GM12878 (cell line): ENCODE results near the gene CALY. TPM values are rescaled to one million over a fixed set of nuclear protein-coding genes. Genes with fewer than 3 reads are reported as not detected.

Source experiments
- ATAC-seq: fragments of 200-7000 bp; cut with Tn5 transposase; 3 replicates; pipeline ENCODE4 v1.9.1; 2020; ENCODE audit warnings: mild to moderate bottlenecking, moderate library complexity
- BruUV-seq: library from RNA; stranded (reverse); fragments of 400-500 nt; replicated peaks from 2 replicates; lab custom pipeline; 2021; lab: Mats Ljungman, UMichigan
- CTCF ChIA-PET: fragments of 300-600 bp; sonication (Branson Sonifier 250); formaldehyde crosslinking; extraction: SDS; loops from one replicate; lab custom pipeline; 2021; ENCODE audit warnings: inconsistent platforms; lab: Yijun Ruan, JAX
- POLR2A ChIA-PET: fragments of 350-600 bp; formaldehyde crosslinking; extraction: SDS; loops from one replicate; lab custom pipeline; 2021; ENCODE audit warnings: inconsistent platforms; lab: Charles Lee
- RAD21 ChIA-PET: fragments of 300-600 bp; sonication (Branson Sonifier 250); formaldehyde crosslinking; loops from one replicate; lab custom pipeline; 2023; ENCODE audit warnings: antibody characterized with exemption; ENCODE audit not compliant: unreplicated experiment; lab: Charles Lee
- SMC1A ChIA-PET: fragments of 300-600 bp; sonication (Branson Sonifier 250); formaldehyde crosslinking; loops from one replicate; lab custom pipeline; 2023; ENCODE audit not compliant: unreplicated experiment, uncharacterized antibody; lab: Charles Lee
- DNase-seq: peaks from one replicate; pipeline ENCODE4 v3.0.0-alpha.2; 2011; ENCODE audit warnings: low read depth, low spot score
- FAIRE-seq: peaks from 3 replicates; lab custom pipeline; 2011; peaks lifted over from hg19 to GRCh38; lab: Jason Lieb, UNC
- H2AFZ ChIP-seq: 2 replicates; pipeline ENCODE4 v1.6.0; 2011; ENCODE audit warnings: low read depth, low read length, control low read depth; ENCODE audit not compliant: control insufficient read depth
- H3K27ac ChIP-seq: 2 replicates; pipeline ENCODE4 v1.5.1; 2011; ENCODE audit warnings: control low read depth; ENCODE audit not compliant: control insufficient read depth, insufficient read depth
- H3K27me3 ChIP-seq, 2 experiments: replicated peaks in 1 of 2; 2 replicates each; pipeline versions ENCODE4 v1.6.0 to v1.6.1; 2011; ENCODE audit warnings: low read length in 1 of 2; ENCODE audit not compliant: control insufficient read depth in 2 of 2, insufficient read depth in 2 of 2
- H3K36me3 ChIP-seq, 2 experiments: 2 replicates each; pipeline ENCODE4 v1.5.1; 2011; ENCODE audit warnings: low read length in 1 of 2; ENCODE audit not compliant: control insufficient read depth in 2 of 2, insufficient read depth in 2 of 2
- H3K4me1 ChIP-seq: 2 replicates; pipeline ENCODE4 v1.6.1; 2011; ENCODE audit warnings: mild to moderate bottlenecking, low read length, moderate library complexity, mixed read lengths; ENCODE audit not compliant: control insufficient read depth, insufficient read depth
- H3K4me2 ChIP-seq: 2 replicates; pipeline ENCODE4 v1.6.0; 2011; ENCODE audit warnings: control low read depth; ENCODE audit not compliant: control insufficient read depth, insufficient read depth
- H3K4me3 ChIP-seq: fragments of 200-600 bp; sonication (generic); 2 replicates; pipeline ENCODE4 v1.5.1; 2016
- H3K79me2 ChIP-seq: 2 replicates; pipeline ENCODE4 v1.6.0; 2011; ENCODE audit warnings: low read length; ENCODE audit not compliant: control insufficient read depth, insufficient read depth
- H3K9ac ChIP-seq: 2 replicates; pipeline ENCODE4 v1.8.0; 2011; ENCODE audit warnings: low read length, control low read depth, mixed read lengths; ENCODE audit not compliant: control insufficient read depth, insufficient read depth
- H3K9me3 ChIP-seq: replicated peaks from 3 replicates; pipeline ENCODE4 v1.5.1; 2011; ENCODE audit warnings: mild to moderate bottlenecking, low read length; ENCODE audit not compliant: control insufficient read depth, insufficient read depth
- H4K20me1 ChIP-seq: 2 replicates; pipeline ENCODE4 v1.6.0; 2011; ENCODE audit not compliant: control insufficient read depth, insufficient read depth
- CBFB ChIP-seq: IDR thresholded peaks from 2 replicates; pipeline ENCODE4 v1.6.1; 2016; ENCODE audit warnings: antibody characterized with exemption, low read depth
- CBX3 ChIP-seq: fragments of 200-600 bp; sonication (generic); IDR thresholded peaks from 2 replicates; pipeline ENCODE4 v1.6.1; 2016; ENCODE audit warnings: low read depth, borderline replicate concordance
- EZH2 ChIP-seq: IDR thresholded peaks from 2 replicates; pipeline ENCODE4 v1.6.1; 2012; ENCODE audit warnings: low read depth, mild to moderate bottlenecking, control low read depth, inconsistent platforms, low read length, borderline replicate concordance; ENCODE audit not compliant: control insufficient read depth
- FOXM1 ChIP-seq: IDR thresholded peaks from 2 replicates; pipeline ENCODE4 v1.6.1; 2012; ENCODE audit warnings: low read depth, mild to moderate bottlenecking, inconsistent platforms, low read length, moderate library complexity
- IRF3 ChIP-seq: fragments of 450-650 bp; IDR thresholded peaks from 2 replicates; pipeline ENCODE4 v1.6.1; 2014; ENCODE audit warnings: mild to moderate bottlenecking
- IRF4 ChIP-seq: IDR thresholded peaks from 2 replicates; pipeline ENCODE4 v1.6.1; 2011; ENCODE audit warnings: low read depth, low read length
- MLLT1 ChIP-seq: fragments of 450-650 bp; IDR thresholded peaks from 2 replicates; pipeline ENCODE4 v1.6.1; 2016; ENCODE audit warnings: mild to moderate bottlenecking
- RCOR1 ChIP-seq: conservative IDR thresholded peaks from 2 replicates; pipeline ENCODE4 v1.6.1; 2012; ENCODE audit warnings: low read depth, low read length, improper control_type of control experiment
- USF1 ChIP-seq: IDR thresholded peaks from 2 replicates; pipeline ENCODE4 v1.6.1; 2011; ENCODE audit warnings: borderline replicate concordance, low read depth, mild to moderate bottlenecking, moderate library complexity, mixed read lengths, low read length; ENCODE audit not compliant: insufficient read depth; ENCODE audit errors: extremely low read length
- ZNF687 ChIP-seq: fragments of 450-650 bp; IDR thresholded peaks from 2 replicates; pipeline ENCODE4 v1.6.1; 2017; ENCODE audit warnings: mild to moderate bottlenecking, moderate library complexity
- WGBS: methylation state at CpG from one replicate; pipeline ENCODE4 v1.1.6; 2016; ENCODE audit warnings: low lambda C conversion rate; ENCODE audit not compliant: insufficient replicate concordance, insufficient coverage; ENCODE audit errors: missing lambda C conversion rate; 5-methylcytosine and 5-hydroxymethylcytosine counted together
- in situ Hi-C: fragments of 300-500 bp; cut with MboI; formaldehyde crosslinking; loops from 9 replicates; pipeline ENCODE4 v1.14.3; 2018; ENCODE audit warnings: mixed read lengths
- intact Hi-C: fragments of 100-400 bp; cut with micrococcal nuclease; formaldehyde crosslinking; loops from one replicate; pipeline ENCODE4 v1.14.2; 2022; ENCODE audit not compliant: unreplicated experiment
- polyA plus RNA-seq, 11 experiments: library from polyadenylated mRNA; depleted of rRNA in 4 of 11; unstranded in 6 of 11; stranded (reverse) in 5 of 11; fragments of >200 nt; fragmentation: Nextera tagmentation in 4 of 11; fragmentation: Illumina TruSeq in 1 of 11; extraction: Ambion mirVana in 4 of 11; extraction: Trizol in 1 of 11; gene quantifications; 1 replicate in 1 of 11; 2 replicates in 10 of 11; pipeline versions ENCODE4 v1.2.1 to v1.2.3, GENCODE V29; 2011 to 2016; ENCODE audit warnings: inconsistent platforms in 2 of 11, missing spikeins in 2 of 11, low read depth in 1 of 11
- total RNA-seq, 4 experiments: library from RNA; depleted of rRNA in 3 of 4; stranded (reverse); fragments of >200 nt in 3 of 4; fragmentation: Illumina TruSeq in 1 of 4; extraction: Trizol in 1 of 4; gene quantifications; 2 replicates each; pipeline versions ENCODE4 v1.2.1 to v1.2.3, GENCODE V29; 2013 to 2021

The CALY gene
- total and polyA plus RNA-seq, 10 of the 15 experiments (the other 5 are each of a cell fraction or from before 2014, with no cell fraction given) = 0.07 TPM; not detected in 9

GRCh38 chr10:133327651-133328357, 8.9 kb downstream of the CALY start (continued):
- no peak for TF ChIP-seq RCOR1
- no peak for TF ChIP-seq USF1
- no peak for TF ChIP-seq CBFB
- TF ChIP-seq IRF3 = no peak
- TF ChIP-seq, all 136 proteins: peak for 0

GRCh38 chr10:133326745-133327650, 9.7 kb downstream of the CALY start:
- in situ Hi-C loops (loop anchor here (5.0 kb wide), 1 partner anchor 170 kb away; no protein-coding TSS in a partner anchor), intact Hi-C loops (loop anchor here (5.0 kb wide), 1 partner anchor 65 kb away; the partner anchor contains the start of gene MTG1)
- BruUV-seq = no TSS peak
- ChIA-PET RAD21 (no interaction called here), SMC1A (no interaction called here), CTCF (interaction anchor here (3.8 kb wide), 1 partner anchor 193 kb away, joined by 24 read pairs; no protein-coding TSS in a partner anchor), POLR2A (no interaction called here)
- H4K20me1 ChIP-seq = no peaks in the 10 kb centered on the region
- no peak overlapping the region for H3K27ac ChIP-seq
- no peaks in the 10 kb centered on the region for H3K4me1 ChIP-seq
- no peak overlapping the region for H3K4me2 ChIP-seq
- H3K79me2 ChIP-seq = no peaks in the 10 kb centered on the region
- H3K9me3 ChIP-seq = no peaks in the 10 kb centered on the region
- no peak overlapping the region for H2AFZ ChIP-seq
- H3K4me3 ChIP-seq = no peak overlapping the region
- 13% methylated on average over 28 of the region's 28 CpGs for WGBS
- no peak for DNase-seq
- no peak for ATAC-seq
- FAIRE-seq = no peak
- H3K36me3 ChIP-seq = no peaks in the 10 kb centered on the region
- H3K9ac ChIP-seq = no peak overlapping the region
- H3K27me3 ChIP-seq = peaks cover 4 to 6% of the 10 kb centered on the region in 2 experiments
- TF ChIP-seq IRF4 = no peak
- no peak for TF ChIP-seq MLLT1
- TF ChIP-seq CBX3 = no peak
- TF ChIP-seq EZH2 = no peak
- no peak for TF ChIP-seq ZNF687
- no peak for TF ChIP-seq FOXM1
